NCI-H2171 (cell line): ENCODE results near the gene LAPTM5.
"Not testable (repeated sequence)": the region's sequence is repeated elsewhere in the genome, so short reads cannot be mapped to it uniquely, and the experiment has no call there.

Experiments used
- DNase-seq: peaks from one replicate; lab custom pipeline; 2025; lab: John Stamatoyannopoulos, UW

The LAPTM5 gene

DNA sequence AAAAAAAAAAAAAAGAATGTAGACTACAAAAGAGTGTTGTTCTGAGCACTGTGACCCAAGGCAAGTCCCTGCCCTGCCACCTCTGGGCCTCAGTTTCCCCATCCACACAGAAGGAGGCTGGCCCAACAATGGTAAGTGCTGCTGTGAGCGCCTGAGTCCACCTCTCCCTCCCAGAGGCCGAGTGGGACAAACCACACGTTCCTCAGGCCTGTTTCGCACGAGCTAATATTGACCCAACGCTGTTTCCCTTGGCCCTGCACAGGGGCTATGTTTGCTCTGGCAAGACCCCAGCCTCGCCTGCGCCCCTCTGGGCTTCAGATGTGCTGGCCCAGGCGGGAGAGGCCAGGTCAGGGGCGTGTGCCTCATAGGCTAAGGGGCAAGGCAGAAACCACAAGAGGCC, 12.6 kb upstream of the LAPTM5 start:
- no peak for DNase-seq

DNA sequence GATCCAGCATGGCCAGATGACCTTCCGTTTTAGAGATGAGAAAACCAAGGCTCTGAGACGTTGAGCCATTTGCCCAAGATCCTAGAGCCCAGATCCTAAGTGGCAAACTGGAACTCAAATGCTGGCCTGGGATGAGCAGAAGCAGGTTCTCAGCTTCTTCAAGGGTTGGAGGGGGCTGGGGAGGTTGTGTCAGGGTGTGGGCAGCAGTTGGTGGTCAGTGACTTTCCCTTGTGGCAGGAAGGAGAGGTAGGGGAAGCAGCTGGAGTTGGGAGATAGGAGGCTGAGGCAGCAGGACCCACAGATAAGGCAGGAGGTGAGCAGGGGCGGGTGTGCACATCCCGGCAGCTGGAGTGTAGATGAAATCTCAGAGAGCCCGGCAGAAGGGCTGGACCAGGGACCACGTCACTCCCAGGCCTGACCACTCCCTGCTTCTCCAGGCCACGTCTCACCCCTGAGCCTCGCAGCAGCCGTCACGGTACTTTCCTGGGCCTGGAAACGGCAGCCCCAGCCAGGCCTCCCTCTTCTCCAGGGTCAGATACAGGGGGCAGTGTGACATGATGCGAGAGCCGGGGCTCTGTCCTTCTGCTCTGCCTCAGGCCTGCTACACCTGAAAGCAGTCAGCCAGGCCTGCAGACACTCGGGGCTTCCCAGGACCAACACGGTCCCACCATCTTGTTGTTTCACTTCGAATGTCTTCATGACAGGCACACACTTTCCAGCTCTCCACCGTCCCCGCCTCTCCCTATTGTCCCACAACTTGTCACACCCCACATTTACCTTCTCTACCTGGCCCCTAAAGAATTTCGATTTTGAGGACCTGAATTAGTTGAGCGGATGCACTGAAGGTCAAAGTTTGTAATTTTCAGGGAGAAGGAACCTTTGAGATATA, 11.5 kb upstream of the LAPTM5 start:
- no peak for DNase-seq

DNA sequence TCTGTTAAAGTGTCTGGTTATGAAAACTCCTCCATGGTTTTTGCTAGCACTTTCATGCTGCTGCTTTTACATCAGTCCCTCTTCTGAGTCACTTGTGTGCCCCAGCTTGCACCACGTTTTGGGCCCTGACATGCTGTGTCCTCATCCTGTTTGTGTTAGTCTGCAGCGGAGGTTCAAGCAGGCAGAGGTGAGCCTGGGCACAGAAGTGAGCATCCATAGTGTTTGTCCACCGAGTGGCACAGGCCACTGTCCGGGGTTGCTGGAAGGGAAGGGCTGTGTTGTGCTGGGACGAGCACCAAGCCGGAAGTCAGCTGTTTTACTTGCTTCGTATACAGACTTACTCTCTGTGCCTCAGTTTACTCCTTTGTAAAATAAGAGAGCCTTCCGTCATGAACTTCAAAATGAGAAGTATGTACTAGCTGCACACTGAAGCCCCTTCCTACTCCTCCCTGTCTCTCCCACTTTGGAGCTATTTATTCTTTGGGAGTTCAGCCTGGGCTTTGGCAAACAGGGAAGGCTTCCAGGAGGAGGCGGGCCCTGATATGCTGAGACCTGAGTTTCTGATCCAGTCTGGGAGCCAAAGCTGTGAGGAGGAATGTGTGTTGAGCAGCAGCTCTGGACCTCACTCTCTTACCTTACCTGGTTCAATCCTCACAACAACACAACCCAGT, 10.7 kb upstream of the LAPTM5 start:
- DNase-seq = no peak

GRCh38 chr1:30766948-30767347, 9.4 kb upstream of the LAPTM5 start:
- DNase-seq = not testable (repeated sequence)

DNA sequence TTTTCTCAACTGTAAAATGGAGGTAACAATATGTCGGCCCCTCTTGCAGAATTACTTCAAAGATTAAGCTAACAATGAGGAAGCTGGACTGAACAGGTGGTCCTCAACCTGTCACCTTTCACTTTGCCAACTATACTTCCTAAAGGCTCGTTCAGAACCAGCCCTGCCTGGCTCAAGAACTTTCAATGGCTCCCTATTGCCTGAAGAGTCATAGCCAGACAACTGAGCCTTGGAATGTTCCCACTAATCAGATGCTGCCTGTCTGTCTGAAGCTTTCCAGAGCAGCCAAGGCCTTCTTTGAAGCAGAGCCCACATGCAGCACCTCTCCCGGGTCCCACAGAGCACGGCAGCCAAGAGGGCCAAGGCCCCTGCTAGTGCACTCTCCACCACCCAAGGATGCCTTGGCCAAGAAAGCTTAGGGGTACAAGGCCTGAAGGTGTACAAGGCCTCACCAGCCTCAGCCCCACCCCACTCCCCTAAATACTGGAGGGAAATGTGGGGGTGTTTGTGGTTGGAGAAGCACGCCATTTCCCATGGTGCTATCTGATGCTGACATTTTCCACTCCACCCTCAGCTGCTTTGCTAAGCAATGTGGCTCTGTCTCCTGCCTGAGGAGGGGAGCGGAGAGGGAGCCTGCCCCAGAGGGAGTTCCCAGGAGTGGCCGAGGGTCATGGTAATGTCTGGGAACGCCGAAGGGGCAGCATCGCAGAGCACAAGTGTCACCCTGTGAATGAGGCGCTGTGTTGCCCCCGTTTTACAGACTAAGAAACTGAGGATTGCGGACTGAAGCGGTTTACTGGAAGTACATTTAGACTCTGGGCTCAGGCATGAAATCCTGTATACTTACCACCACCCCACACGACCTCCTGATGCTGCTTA, 8.2 kb upstream of the LAPTM5 start:
- no peak for DNase-seq

DNA sequence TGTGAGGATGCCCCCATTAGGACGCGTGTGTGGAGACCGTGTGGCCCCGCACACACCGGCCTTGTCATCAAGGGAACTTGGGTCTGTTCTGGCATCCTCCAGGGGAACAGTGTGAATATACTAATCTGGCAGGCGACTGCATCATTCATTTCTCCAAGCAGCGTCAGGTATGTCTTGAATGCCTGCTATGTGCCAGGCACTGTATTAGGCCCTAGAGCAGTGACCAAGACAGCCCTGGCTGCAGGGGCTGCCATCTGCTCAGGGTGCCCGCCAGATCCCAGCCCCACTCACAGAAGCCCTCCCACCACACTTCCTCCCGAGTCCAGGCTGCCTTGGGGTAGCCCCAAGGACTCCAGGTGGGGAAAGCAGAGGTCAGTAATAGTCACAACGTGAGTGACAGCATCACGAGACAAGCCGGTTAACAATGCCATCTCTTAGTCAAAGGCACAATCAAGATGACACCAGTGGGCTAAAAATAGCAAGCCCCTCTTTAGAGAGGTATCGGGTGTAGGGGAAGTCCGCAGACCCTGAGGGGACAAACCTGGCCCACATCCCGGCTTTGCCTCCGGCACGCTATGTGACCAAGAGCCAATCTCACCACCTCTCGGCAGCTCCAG, 7.5 kb upstream of the LAPTM5 start:
- DNase-seq = no peak

- DNase-seq = no peak
Measured at GRCh38 chr1:30764396-30764795, 6.8 kb upstream of the LAPTM5 start.

DNA sequence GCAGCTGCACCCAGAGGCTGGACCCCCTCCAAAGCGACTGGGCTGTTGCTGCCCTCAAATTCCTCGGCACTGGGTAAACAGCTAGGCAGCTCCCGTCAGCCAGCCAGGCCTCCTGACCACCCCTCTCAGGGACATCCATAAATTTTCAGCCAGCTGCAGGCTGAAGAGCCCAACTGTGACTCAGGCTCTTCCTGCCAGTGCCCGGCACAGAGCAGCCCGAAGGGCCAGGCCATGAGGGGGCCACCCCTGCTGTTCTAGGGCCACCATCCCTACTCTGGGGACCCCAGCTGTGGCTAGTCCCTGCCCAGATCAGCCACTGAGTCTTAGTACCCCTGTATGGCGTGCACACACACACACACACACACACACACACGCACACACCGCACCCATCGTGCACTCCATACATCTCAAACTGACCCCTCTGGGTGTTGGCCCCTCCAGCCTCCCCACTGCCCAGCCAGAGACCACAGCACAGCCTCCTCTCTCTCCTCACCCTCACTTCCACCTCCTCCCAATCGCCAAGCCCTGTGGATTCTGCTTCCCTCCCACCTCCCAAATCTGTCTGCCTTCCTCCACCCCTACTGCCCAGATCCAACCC, 6.2 kb upstream of the LAPTM5 start:
- DNase-seq = no peak

GRCh38 chr1:30762930-30763650, 5.5 kb upstream of the LAPTM5 start:
- no peak for DNase-seq

- DNase-seq = no peak
Measured at GRCh38 chr1:30762152-30762929, 4.8 kb upstream of the LAPTM5 start.

GRCh38 chr1:30761381-30762151, 4.0 kb upstream of the LAPTM5 start:
- DNase-seq = no peak

GRCh38 chr1:30760596-30761324, 3.2 kb upstream of the LAPTM5 start:
- DNase-seq = no peak

GRCh38 chr1:30759718-30760281, 2.2 kb upstream of the LAPTM5 start:
- no peak for DNase-seq

- no peak for DNase-seq
Measured at GRCh38 chr1:30758785-30759380, 1.3 kb upstream of the LAPTM5 start.

GRCh38 chr1:30758121-30758688, 631 bp upstream of the LAPTM5 start:
- no peak for DNase-seq

DNA sequence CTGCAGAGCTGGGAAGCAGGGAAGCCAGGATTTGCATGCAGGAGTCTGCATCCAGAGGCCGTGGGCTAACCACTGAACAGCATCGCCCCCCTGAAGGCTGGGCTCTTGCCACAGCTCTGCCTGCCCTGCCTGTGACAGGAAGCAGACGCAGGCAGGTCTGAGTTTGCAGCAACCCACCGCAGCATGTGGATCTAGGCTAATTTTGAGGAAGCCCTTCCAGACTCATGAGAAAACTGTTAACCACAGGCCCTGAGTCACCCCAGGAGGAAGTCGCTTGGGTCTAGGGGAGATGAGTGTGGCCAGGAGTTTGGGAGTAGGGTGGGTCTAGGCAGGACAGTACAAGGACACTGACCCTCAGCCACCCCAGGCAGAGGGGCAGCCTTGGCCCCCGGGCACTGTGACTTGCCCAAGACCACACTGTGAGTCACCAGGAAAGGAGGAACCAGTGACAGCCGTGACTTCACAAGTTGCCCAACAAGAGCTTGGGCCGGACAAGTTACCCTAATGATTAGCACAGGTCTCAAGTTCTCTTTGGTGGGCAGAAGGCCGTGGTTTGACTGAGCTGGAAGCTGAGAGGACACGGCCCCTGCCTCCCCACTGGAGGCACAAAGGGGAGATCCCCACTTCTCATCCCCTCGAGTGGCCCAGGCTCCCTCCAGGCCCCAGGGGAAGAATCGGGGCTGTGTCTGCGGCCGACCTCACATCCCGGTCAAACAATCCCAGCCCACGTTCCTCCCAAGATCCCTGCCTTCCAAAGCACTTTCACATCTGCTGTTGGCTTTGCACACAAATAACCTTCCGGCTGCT, 826 bp downstream of the LAPTM5 start:
- DNase-seq = no peak

GRCh38 chr1:30756206-30756544, 1.4 kb downstream of the LAPTM5 start:
- no peak for DNase-seq
